SU-DHL-6 (cell line): ENCODE measurements around the gene SLC38A11.

ENCODE experiments used
- CTCF ChIP-seq: fragments of 200-600 bp; sonication (generic); IDR thresholded peaks from one replicate; pipeline ENCODE4 v1.5.1; 2017; ENCODE audit warnings: antibody characterized with exemption, mild to moderate bottlenecking, low read length, moderate library complexity; ENCODE audit not compliant: insufficient read depth, poor library complexity, severe bottlenecking
- EZH2phosphoT487 ChIP-seq: fragments of 200-600 bp; sonication (generic), shearing (Covaris generic); conservative IDR thresholded peaks from 2 replicates; pipeline ENCODE4 v1.6.1; 2018; ENCODE audit warnings: mild to moderate bottlenecking, antibody characterized with exemption, low read length, moderate library complexity, mixed read lengths

GRCh38 chr2:164922134-164922533 lies 33.2 kb downstream of the SLC38A11 start:
- TF ChIP-seq CTCF: no peak
- TF ChIP-seq EZH2phosphoT487: no peak
